SJSA1 (cell line): Measurements from ENCODE around the gene TUFT1. TPM values are rescaled to one million over a fixed set of nuclear protein-coding genes. Genes with fewer than 3 reads are reported as not detected.
A peak's percentile ranks its signal among the peaks of the same experiment; 100 is the strongest.
"Not testable (repeated sequence)": the region's sequence is repeated elsewhere in the genome, so short reads cannot be mapped to it uniquely, and the experiment has no call there.

ENCODE experiments used
- DNase-seq, 2 experiments: peaks; one replicate each; pipeline ENCODE4 v3.0.0-alpha.2; 2015 to 2020; ENCODE audit warnings: low spot score in 2 of 2, low read depth in 1 of 2
- H3K27ac ChIP-seq: fragments of 250-450 bp; sonication (Bioruptor Pico); 2 replicates; pipeline ENCODE4 v1.5.1; 2020; ENCODE audit warnings: mild to moderate bottlenecking, moderate library complexity
- H3K27me3 ChIP-seq: fragments of 250-450 bp; sonication (Bioruptor Pico); replicated peaks from 2 replicates; pipeline ENCODE4 v1.5.1; 2020; ENCODE audit warnings: mild to moderate bottlenecking, moderate library complexity
- H3K36me3 ChIP-seq: fragments of 250-450 bp; sonication (Bioruptor Pico); 2 replicates; pipeline ENCODE4 v1.5.1; 2020; ENCODE audit warnings: mild to moderate bottlenecking
- H3K4me1 ChIP-seq: fragments of 250-450 bp; sonication (Bioruptor Pico); replicated peaks from 2 replicates; pipeline ENCODE4 v1.6.1; 2021; ENCODE audit warnings: mild to moderate bottlenecking
- H3K4me3 ChIP-seq: fragments of 250-450 bp; sonication (Bioruptor Pico); 2 replicates; pipeline ENCODE4 v1.5.1; 2020; ENCODE audit warnings: mild to moderate bottlenecking
- H3K9me3 ChIP-seq: fragments of 250-450 bp; sonication (Bioruptor Pico); replicated peaks from 2 replicates; pipeline ENCODE4 v1.5.1; 2020; ENCODE audit warnings: mild to moderate bottlenecking
- total RNA-seq: library from RNA; depleted of rRNA; stranded (reverse); fragments of >200 nt; shearing (Covaris generic); gene quantifications from 2 replicates; pipeline ENCODE4 v1.2.3, GENCODE V29; 2014

Gene TUFT1
- total RNA-seq, 1 experiment from 2014 or later, result 46.0 TPM

GRCh38 chr1:151612501-151613281 is 72.6 kb downstream of the TUFT1 start:
- Histone ChIP-seq H3K9me3 (no peaks in the 10 kb centered on the region), H3K36me3 (peaks cover 22% of the 10 kb centered on the region), H3K27me3 (no peaks in the 10 kb centered on the region), H3K4me1 (peaks cover 44% of the 10 kb centered on the region), H3K27ac (no peak overlapping the region; the same call in 1 of the 2 replicates), H3K4me3 (peak overlapping the region; percentile 95)
- peak in 1 of 2 experiments; percentile 49 for DNase-seq

- H3K27me3 ChIP-seq, result no peaks in the 10 kb centered on the region
- DNase-seq, result no peak
- H3K9me3 ChIP-seq, result no peaks in the 10 kb centered on the region
- H3K4me3 ChIP-seq, result peak overlapping the region; percentile 95
- peaks cover 39% of the 10 kb centered on the region for H3K4me1 ChIP-seq
- no peak overlapping the region for H3K27ac ChIP-seq
- H3K36me3 ChIP-seq, result peaks cover 22% of the 10 kb centered on the region
These were observed 73.2 kb downstream of the TUFT1 start for GRCh38 chr1:151613282-151613780.

GRCh38 chr1:151615711-151616504 is 75.8 kb downstream of the TUFT1 start:
- no peak overlapping the region for H3K4me3 ChIP-seq
- no peaks in the 10 kb centered on the region for H3K27me3 ChIP-seq
- peaks cover 44% of the 10 kb centered on the region for H3K4me1 ChIP-seq
- DNase-seq, result no peak
- H3K36me3 ChIP-seq, result peaks cover 26% of the 10 kb centered on the region
- H3K9me3 ChIP-seq, result no peaks in the 10 kb centered on the region
- H3K27ac ChIP-seq, result no peak overlapping the region

DNA sequence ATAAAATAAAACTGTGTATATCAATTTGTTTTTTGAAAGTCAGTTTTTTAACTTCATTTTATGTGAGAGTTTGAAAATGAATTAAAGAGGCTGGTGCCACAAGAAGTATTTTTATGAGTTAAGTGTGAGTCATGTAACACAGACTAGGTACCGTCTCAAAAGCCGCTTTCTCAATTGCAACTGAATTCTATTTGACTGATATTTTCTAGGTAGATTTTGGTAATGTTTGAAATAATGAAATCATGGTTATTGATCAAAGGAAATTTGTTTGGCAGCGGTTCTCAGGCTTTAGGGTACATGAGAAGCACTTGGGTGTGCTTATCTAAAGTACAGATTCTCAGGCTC is 76.4 kb downstream of the TUFT1 start:
- DNase-seq, result no peak
- Histone ChIP-seq H3K27ac (no peak overlapping the region), H3K4me1 (peaks cover 38% of the 10 kb centered on the region)

GRCh38 chr1:151618003-151618402 is 77.9 kb downstream of the TUFT1 start:
- H3K9me3 ChIP-seq, result no peaks in the 10 kb centered on the region
- H3K27me3 ChIP-seq, result no peaks in the 10 kb centered on the region
- no peak overlapping the region for H3K27ac ChIP-seq
- peaks cover 22% of the 10 kb centered on the region for H3K36me3 ChIP-seq
- DNase-seq, result no peak
- no peak overlapping the region for H3K4me3 ChIP-seq
- H3K4me1 ChIP-seq, result peaks cover 34% of the 10 kb centered on the region

More for the DNA sequence above, 76.4 kb downstream of the TUFT1 start:
- H3K4me3 ChIP-seq, result no peak overlapping the region
- no peaks in the 10 kb centered on the region for H3K27me3 ChIP-seq
- no peaks in the 10 kb centered on the region for H3K9me3 ChIP-seq
- peaks cover 29% of the 10 kb centered on the region for H3K36me3 ChIP-seq

GRCh38 chr1:151618470-151618869 is 78.4 kb downstream of the TUFT1 start:
- Histone ChIP-seq H3K4me3 (no peak overlapping the region), H3K9me3 (no peaks in the 10 kb centered on the region), H3K27me3 (no peaks in the 10 kb centered on the region), H3K36me3 (peaks cover 26% of the 10 kb centered on the region), H3K4me1 (peaks cover 30% of the 10 kb centered on the region), H3K27ac (no peak overlapping the region)
- DNase-seq, result no peak

DNA sequence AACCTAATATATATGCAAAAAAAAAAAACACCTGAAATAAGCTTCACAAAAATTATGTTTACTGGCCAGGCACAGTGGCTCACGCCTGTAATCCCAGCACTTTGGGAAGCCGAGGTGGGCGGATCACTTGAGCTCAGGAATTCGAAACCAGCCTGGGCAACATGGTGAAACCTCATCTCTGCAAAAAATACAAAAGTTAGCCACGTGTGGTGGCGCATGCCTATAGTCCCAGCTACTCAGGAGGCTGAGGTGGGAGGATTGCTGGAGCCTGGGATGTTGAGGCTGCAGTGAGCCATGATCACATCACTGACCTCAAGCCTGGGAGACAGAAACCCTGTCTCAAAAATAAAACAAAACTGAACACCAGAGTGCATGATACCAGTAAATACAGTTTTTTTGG is 78.9 kb downstream of the TUFT1 start:
- not testable (repeated sequence) for H3K27me3 ChIP-seq, H3K4me3 ChIP-seq, H3K27ac ChIP-seq, H3K9me3 ChIP-seq, DNase-seq
- H3K4me1 ChIP-seq, result peaks cover 29% of the 10 kb centered on the region
- H3K36me3 ChIP-seq, result peaks cover 29% of the 10 kb centered on the region

DNA sequence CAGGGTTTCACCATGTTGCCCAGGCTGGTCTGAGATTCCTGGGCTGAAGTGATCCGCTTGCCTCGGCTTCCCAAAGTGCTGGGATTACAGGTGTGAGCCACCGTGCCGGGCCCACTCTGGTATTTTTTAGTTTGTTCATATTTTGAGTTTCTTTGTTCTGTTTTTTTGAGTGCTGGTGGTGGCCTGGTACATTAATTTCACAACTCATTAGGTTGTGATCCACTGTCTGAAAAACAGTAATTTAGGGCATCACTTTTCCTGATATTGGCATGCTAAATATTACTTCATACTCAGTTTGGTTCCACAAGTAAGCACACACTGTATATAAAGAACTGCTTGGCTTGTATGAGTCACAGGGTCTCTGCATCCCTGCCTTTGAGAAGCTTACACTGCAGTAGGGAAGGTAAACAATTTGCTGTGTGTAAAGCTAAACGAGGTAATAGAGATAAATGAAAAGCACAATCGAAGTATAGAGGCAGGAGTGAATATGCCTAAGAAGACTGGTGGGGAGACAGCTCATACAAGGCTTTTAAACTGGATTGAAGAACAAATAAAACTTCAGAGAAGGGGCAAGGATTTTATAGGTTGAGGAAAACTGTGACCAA is 79.5 kb downstream of the TUFT1 start:
- DNase-seq, result peak in 1 of 2 experiments; percentile 45
- Histone ChIP-seq H3K27ac (no peak overlapping the region), H3K4me3 (no peak overlapping the region), H3K36me3 (peaks cover 29% of the 10 kb centered on the region), H3K27me3 (no peaks in the 10 kb centered on the region), H3K9me3 (no peaks in the 10 kb centered on the region), H3K4me1 (peaks cover 29% of the 10 kb centered on the region)

DNA sequence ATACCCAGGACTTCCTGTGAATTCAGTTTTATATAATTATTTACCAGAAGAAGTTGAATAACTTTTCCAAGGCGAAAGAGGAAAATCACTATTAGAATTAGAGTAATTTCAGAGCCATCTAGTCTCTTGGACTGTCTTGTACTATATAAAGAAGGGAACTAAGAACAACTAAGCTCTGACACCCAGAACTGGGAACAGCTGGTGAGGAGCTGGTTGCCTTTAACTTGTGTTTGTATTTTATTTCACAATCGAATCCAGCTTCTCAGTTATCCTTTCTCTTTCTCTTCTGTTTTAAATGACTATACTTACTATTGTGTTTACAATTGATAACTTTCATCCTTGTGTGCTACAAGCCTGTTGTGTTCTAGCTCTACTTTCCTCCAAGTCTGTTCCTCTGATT is 80.2 kb downstream of the TUFT1 start:
- Histone ChIP-seq H3K27ac (no peak overlapping the region), H3K4me3 (no peak overlapping the region)

GRCh38 chr1:151621351-151621750 is 81.2 kb downstream of the TUFT1 start:
- H3K36me3 ChIP-seq, result peaks cover 18% of the 10 kb centered on the region; the same call in 1 of the 2 replicates
- H3K9me3 ChIP-seq, result no peaks in the 10 kb centered on the region
- H3K27me3 ChIP-seq, result no peaks in the 10 kb centered on the region
- no peak overlapping the region for H3K27ac ChIP-seq
- no peak for DNase-seq
- peaks cover 19% of the 10 kb centered on the region for H3K4me1 ChIP-seq
- no peak overlapping the region for H3K4me3 ChIP-seq

More for the DNA sequence above, 80.2 kb downstream of the TUFT1 start:
- H3K27me3 ChIP-seq, result no peaks in the 10 kb centered on the region
- no peak for DNase-seq
- H3K36me3 ChIP-seq, result peaks cover 26% of the 10 kb centered on the region; the same call in 1 of the 2 replicates
- peaks cover 29% of the 10 kb centered on the region for H3K4me1 ChIP-seq
- H3K9me3 ChIP-seq, result no peaks in the 10 kb centered on the region

GRCh38 chr1:151624783-151625182 is 84.7 kb downstream of the TUFT1 start:
- H3K4me3 ChIP-seq, result no peak overlapping the region
- no peak overlapping the region for H3K27ac ChIP-seq
- H3K9me3 ChIP-seq, result no peaks in the 10 kb centered on the region
- peaks cover 6% of the 10 kb centered on the region for H3K4me1 ChIP-seq
- peaks cover 18% of the 10 kb centered on the region for H3K36me3 ChIP-seq
- no peak for DNase-seq
- H3K27me3 ChIP-seq, result no peaks in the 10 kb centered on the region

DNA sequence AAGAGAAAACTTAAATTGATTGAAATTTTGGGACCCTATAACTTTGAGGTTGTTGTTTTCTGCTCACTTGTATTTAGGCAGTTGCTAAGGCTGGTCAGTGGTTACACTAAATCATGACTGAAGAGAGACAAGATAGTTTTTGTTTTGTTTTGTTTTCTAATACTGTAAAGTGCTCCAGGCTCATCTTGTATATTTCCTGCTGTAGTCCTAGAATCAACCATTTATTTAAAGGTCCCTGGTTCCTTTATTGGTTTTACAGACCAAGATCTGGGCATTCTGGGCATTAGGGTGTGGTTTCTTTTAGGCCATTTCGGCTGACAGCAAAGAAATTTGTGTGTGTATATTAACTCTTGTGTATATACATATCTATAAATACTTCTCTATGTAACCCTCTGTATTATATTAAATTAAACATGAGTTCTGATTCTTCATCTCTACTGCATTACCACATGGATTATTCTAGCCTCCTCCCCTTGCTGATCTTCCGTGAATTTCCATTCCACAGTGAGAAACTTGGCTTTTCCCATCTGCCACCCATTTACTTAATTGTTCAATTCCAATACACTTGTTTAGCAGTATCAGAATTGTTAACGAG is 86.7 kb downstream of the TUFT1 start:
- Histone ChIP-seq H3K4me1 (no peaks in the 10 kb centered on the region), H3K27ac (no peak overlapping the region), H3K4me3 (no peak overlapping the region), H3K27me3 (no peaks in the 10 kb centered on the region), H3K36me3 (peaks cover 15% of the 10 kb centered on the region), H3K9me3 (no peaks in the 10 kb centered on the region)
- DNase-seq, result no peak

GRCh38 chr1:151629278-151629677 is 89.2 kb downstream of the TUFT1 start:
- Histone ChIP-seq H3K4me1 (peaks cover 4% of the 10 kb centered on the region), H3K4me3 (no peak overlapping the region), H3K27me3 (no peaks in the 10 kb centered on the region), H3K9me3 (no peaks in the 10 kb centered on the region), H3K36me3 (peaks cover 8% of the 10 kb centered on the region), H3K27ac (no peak overlapping the region)
- DNase-seq, result no peak
